NCI-H2107 (cell line): ENCODE measurements around the gene KRT3.
A peak's percentile ranks its signal among the peaks of the same experiment; 100 is the strongest.
"Not testable (repeated sequence)": the region's sequence is repeated elsewhere in the genome, so short reads cannot be mapped to it uniquely, and the experiment has no call there.

Experiments
- DNase-seq: peaks from one replicate; lab custom pipeline; 2025; lab: John Stamatoyannopoulos, UW

The KRT3 gene

GRCh38 chr12:52760623-52761022 lies 35.3 kb downstream of the KRT3 start:
- no peak for DNase-seq

DNA sequence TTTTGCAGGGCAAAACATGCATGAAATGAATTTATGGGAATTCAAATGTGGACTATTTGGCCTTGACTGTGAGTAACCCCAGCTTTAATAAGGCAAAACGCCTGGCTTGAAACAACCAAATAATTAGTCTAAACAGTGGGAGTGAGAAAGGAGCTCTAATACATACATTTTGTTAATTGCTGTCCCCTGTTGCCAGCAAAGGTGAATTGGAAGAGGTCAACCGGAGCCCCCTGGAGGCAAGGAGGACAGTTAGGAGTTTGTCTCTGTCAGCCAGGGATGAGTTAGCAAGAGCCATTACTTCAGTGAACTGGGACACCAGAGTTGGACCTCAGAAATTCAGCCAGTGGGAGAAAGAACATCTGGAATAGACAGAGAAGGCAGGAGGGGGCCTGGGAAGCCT lies 36.2 kb downstream of the KRT3 start:
- no peak for DNase-seq

DNA sequence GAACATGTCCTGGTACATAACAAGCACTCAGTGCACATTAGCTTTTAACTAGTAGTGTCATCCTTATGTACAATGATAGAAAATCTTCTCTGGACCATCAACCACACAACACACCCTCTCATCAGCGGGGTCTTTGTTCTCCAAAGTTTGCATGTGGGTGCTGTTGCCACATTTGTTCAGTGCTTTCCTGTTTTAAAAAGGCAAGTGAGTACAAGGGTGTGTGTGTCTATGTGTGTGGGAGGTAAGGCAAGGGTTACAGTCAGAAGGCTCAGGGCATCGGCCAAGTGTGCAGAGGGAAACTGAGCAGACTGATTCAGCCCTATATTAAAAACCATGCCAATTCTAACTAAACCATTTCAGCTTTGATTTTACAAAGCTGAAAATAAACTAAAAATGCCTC lies 36.7 kb downstream of the KRT3 start:
- no peak for DNase-seq

DNA sequence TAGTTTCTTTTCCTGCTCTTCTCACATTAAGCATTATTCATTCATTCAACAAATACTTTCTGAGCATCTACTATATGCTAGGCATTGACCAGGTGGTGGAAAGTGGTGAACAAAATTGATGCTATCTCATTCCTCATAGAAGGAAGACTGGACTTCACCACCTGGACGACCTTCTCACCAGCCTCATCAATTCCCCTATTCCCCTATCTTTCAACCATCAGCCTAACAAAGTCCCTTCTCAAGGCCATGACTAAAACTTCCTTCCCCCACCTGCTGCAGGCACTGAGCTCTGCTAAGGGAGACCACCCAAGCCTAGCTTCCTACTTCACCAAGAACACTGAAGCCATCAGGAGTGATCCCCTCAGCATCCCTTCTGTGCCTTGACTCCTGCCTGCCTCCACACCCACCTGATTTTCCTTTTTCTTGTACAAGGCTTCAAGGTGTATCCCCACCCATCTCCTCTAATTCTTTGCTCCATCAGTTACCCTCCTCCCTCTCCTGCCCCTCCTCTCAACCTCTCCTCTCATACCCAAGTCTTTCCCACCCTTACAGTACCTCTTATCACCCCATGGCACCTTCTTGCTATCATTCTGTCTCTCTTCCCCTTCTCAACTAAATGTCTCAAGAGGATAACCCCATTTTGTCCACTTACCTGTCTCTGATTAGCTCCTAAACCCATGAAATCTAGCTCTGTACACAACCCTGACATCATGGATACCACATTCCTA lies 38.3 kb downstream of the KRT3 start:
- DNase-seq = no peak

GRCh38 chr12:52756281-52756960 lies 39.5 kb downstream of the KRT3 start:
- DNase-seq = no peak

GRCh38 chr12:52755533-52755932 lies 40.4 kb downstream of the KRT3 start:
- no peak for DNase-seq

DNA sequence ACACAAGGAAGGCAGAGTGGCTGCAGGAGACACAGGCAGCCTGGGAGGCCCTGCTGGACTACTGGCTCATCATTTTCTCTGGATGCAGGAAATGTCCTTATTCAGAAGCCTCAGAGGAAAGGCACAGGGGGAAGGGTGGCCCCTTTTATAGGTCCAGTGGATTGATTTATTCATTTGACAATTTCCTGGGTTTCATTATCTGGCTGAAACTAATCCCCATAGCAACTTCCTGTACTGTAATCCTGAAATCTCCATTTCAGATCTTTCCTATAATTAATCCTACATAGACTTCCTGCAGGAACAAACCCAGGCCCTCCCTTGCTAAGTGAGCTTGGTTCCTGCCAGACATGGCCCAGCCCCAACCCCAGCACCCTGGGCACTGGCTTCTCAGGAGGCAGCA lies 41.8 kb downstream of the KRT3 start:
- no peak for DNase-seq

DNA sequence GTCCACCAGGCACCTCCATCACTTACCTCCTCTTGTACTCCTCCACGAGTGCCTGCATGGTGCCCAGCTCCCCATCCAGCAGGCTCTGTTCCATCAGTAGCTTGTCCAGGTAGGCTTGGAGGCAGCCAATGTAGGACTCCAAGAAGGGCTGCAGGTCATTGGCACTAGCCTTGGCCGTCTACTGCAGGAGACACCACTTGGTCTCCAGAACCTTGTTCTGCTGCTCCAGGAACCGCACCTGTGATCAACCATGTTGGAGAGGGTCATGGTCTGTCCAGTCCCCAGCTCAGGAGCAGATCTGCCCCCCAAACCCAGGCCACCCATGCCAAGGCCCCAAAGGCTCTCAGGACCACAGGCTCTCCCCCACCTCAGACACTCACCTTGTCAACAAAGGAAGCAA lies 42.6 kb downstream of the KRT3 start:
- DNase-seq = no peak

DNA sequence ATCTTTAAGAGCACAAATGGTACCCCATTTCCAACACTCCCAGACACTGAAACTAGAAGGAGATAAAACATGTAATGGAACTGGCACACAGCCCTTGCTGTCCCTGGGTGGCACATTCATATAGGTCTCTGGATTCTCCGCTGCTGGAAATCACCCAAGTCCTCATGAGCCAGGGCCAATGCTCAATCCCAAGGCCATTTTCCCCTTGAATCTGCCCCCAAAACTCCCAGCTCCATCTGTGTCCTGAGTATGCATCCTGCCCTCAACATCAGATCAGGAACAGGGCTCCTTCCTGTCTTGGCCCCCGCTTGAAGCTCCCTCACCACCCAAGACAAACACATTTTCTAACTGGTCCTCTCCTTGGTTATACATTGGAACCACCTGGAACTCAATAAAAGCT lies 43.4 kb downstream of the KRT3 start:
- DNase-seq = no peak

DNA sequence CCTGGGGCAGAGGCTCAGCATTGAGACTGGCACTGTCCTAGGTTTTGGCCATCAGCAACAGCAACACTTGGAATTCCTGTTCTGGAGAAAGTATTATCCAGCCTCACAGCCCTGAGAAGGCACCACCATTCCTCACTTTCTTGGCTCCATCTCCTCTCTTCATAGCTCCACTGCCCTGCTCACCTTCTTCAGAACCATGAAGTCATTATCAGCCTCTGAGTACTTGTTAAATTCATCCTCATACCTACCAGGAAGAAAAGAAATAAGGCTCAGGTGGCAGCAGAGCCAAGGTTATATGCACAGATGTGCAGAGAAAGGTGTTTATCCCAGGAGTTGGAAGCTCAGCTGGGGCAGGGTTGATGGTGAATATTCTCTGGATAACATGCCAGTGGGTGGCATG lies 44.1 kb downstream of the KRT3 start:
- no peak for DNase-seq

DNA sequence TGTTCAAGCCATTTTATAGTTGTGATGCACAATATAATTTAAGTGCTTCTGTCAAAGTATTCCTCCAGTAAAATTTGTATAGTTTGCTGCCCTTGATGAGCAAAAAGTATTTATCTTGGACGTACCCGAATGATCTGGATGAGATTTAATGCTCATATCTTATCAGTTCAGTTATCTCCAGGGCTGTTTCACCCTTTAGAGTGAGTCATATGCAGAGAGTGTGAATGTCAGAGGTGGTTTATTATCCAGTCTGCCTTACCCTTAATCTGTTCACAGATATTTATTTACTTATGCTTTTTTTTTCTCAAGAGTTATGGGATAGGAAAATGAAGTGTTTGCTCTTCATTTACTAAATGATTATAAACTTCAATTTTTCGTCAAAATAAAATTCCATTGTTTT lies 45.4 kb downstream of the KRT3 start:
- not testable (repeated sequence) for DNase-seq

- DNase-seq = no peak
These were observed 46.1 kb downstream of the KRT3 start for GRCh38 chr12:52749827-52750226.

DNA sequence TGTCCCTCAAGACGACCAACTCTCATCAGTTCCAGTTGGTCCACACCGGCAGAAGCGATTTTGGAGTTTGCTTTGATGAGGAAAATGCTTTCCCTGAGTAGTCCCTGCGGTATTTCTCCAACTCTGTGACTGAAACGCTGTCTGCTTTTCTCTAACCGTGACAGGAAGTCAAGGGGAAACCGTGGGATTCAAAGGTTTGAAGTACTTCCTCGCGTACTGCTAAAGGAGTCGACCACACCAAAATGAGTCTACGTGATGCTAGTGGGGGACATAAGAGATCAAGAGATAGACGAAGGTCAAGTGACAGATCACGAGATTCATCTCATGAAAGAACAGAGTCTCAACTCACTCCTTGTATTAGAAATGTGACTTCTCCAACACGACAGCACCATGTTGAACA lies 47.3 kb downstream of the KRT3 start:
- DNase-seq = no peak

DNA sequence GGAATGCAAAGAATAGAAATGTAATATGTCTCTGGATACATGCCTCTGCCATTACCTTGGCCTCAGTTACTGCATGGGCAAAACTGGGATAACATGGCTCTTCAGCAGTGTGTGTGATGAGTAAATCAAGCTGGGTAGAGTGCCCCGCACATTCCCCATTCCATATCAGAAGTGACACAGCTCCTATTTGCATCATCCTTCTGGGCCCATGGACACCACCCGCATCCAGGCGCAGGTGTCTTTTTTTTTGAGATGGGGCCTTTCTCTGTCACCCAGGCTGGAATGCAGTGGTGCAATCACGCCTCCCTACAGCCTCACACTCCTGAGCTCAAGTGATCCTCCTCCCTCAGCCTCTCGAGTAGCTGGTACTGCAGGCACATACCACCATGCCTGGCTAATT lies 50.4 kb downstream of the KRT3 start:
- no peak for DNase-seq

- no peak for DNase-seq
These were observed 51.3 kb downstream of the KRT3 start for GRCh38 chr12:52744493-52745156.

GRCh38 chr12:52742822-52743457 lies 53.0 kb downstream of the KRT3 start:
- DNase-seq = no peak

DNA sequence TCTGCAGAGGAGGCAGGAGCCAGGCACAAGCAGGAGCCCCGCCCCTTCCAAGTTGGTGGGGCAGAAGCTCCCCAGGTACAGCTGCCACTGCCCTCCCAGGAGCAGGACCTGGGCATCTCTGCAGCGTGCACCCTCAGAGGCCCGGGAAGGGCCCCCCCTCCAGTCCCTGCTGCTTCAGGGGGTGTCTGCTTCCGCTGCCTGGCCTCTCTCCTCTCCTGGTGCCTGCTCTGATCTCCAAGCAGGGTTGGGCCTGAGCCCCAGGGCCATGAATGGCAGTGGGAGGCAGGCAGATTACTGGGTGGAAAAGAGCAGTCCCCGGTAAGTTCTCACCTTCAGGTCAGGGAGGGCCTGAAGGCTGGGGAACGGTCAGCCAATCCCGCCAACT lies 53.7 kb downstream of the KRT3 start:
- no peak for DNase-seq

GRCh38 chr12:52741375-52742195 lies 54.3 kb downstream of the KRT3 start:
- DNase-seq = no peak

DNA sequence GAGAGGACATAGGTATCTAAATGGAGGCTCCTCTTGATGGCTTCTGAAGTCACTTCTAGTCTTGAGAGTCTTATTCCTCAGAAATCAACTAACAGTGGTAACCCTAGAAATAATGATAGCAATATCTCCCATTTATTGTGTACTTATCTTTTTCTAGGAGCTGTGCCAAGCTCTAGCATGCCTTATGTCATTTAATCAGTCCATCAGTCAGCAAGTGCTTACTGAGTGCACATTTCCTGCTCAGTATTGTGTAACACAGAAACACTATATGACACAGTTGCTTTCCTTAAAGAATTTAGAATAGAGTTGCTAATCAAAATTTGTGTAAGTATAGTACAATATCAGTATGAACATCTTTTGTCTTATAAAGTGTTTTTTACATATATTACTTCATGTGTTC lies 55.3 kb downstream of the KRT3 start:
- peak; percentile 42 for DNase-seq

DNA sequence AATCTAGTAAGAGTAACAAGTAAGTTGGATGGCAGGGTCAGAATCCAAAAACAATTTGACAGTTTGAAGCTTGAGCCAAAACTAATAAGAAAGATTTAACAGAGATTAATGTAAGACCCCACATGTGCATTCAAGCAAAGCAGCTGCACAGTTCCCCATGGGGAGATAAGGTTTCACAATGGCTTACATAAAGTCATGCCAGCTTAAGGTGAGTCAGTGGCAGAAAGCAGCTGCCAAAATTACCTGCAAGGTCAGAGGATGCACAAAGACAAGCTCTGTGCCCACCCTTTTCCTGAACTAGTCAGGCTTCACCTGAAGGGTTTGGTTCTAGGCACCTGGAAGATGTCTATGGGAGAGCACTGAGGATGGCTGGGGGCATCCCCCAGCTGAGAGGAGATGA lies 56.0 kb downstream of the KRT3 start:
- no peak for DNase-seq
